HepG2 (cell line): Measurements from ENCODE around the gene TF. TPM values are rescaled to one million over a fixed set of nuclear protein-coding genes. Genes with fewer than 3 reads are reported as not detected.

Source experiments
- ARNT ChIP-seq: fragments of 450-650 bp; IDR thresholded peaks from 2 replicates; pipeline ENCODE4 v1.6.1; 2017
- ATAD3A ChIP-seq: sonication (generic); formaldehyde crosslinking; IDR thresholded peaks from 2 replicates; pipeline ENCODE4 v1.4.0; 2020; ENCODE audit warnings: missing genetic modification reagents
- CC2D1A ChIP-seq: sonication (generic); formaldehyde crosslinking; IDR thresholded peaks from 2 replicates; pipeline ENCODE4 v1.8.1; 2023; ENCODE audit warnings: mild to moderate bottlenecking, missing genetic modification reagents
- DDIT3 ChIP-seq: sonication (generic); formaldehyde crosslinking; IDR thresholded peaks from 2 replicates; pipeline ENCODE4 v1.4.0; 2020; ENCODE audit warnings: mild to moderate bottlenecking, missing genetic modification reagents
- EP300 ChIP-seq, 3 experiments: sonication (generic) in 1 of 3; formaldehyde crosslinking in 1 of 3; IDR thresholded peaks; 2 replicates each; pipeline versions ENCODE4 v1.5.1 to v1.6.1; 2011 to 2020; ENCODE audit warnings: low read depth in 2 of 3, low read length in 2 of 3, borderline replicate concordance in 1 of 3, improper control_type of control experiment in 1 of 3, mild to moderate bottlenecking in 1 of 3, missing genetic modification reagents in 1 of 3, moderate library complexity in 1 of 3
- ETV5 ChIP-seq: IDR thresholded peaks from 2 replicates; pipeline ENCODE4 v1.6.1; 2018; ENCODE audit warnings: missing biosample characterization, missing genetic modification reagents, inconsistent platforms, borderline replicate concordance
- HOXA9 ChIP-seq: sonication (generic); formaldehyde crosslinking; IDR thresholded peaks from 2 replicates; pipeline ENCODE4 v1.8.1; 2022; ENCODE audit warnings: missing genetic modification reagents, mild to moderate bottlenecking, moderate library complexity, borderline replicate concordance
- KAT8 ChIP-seq: IDR thresholded peaks from 2 replicates; pipeline ENCODE4 v1.6.1; 2016; ENCODE audit warnings: missing genetic modification reagents, missing compliant biosample characterization
- MIXL1 ChIP-seq: IDR thresholded peaks from 2 replicates; pipeline ENCODE4 v1.6.1; 2016
- NFATC3 ChIP-seq: sonication (generic); formaldehyde crosslinking; IDR thresholded peaks from 2 replicates; pipeline ENCODE4 v1.5.1; 2020; ENCODE audit warnings: mild to moderate bottlenecking, missing genetic modification reagents
- NR0B2 ChIP-seq: sonication (generic); formaldehyde crosslinking; IDR thresholded peaks from 2 replicates; pipeline ENCODE4 v1.4.0; 2020; ENCODE audit warnings: mild to moderate bottlenecking, missing genetic modification reagents
- PAWR ChIP-seq: sonication (generic); formaldehyde crosslinking; IDR thresholded peaks from 2 replicates; pipeline ENCODE4 v1.4.0; 2020; ENCODE audit warnings: missing genetic modification reagents, mild to moderate bottlenecking, borderline replicate concordance
- PHB2 ChIP-seq: fragments of 450-650 bp; IDR thresholded peaks from 2 replicates; pipeline ENCODE4 v1.6.1; 2018; ENCODE audit not compliant: partially characterized antibody
- REL ChIP-seq: sonication (generic); formaldehyde crosslinking; conservative IDR thresholded peaks from 2 replicates; pipeline ENCODE4 v1.8.0; 2022; ENCODE audit warnings: mild to moderate bottlenecking, missing genetic modification reagents, moderate library complexity
- RFX1 ChIP-seq: fragments of 450-650 bp; IDR thresholded peaks from 2 replicates; pipeline ENCODE4 v1.6.1; 2017
- SIN3A ChIP-seq: IDR thresholded peaks from 2 replicates; pipeline ENCODE4 v1.6.1; 2011; ENCODE audit warnings: low read depth, mild to moderate bottlenecking, control low read depth, low read length, borderline replicate concordance
- SP2 ChIP-seq: sonication (generic); formaldehyde crosslinking; IDR thresholded peaks from 2 replicates; pipeline ENCODE4 v1.5.1; 2020; ENCODE audit warnings: mild to moderate bottlenecking, missing genetic modification reagents
- TRIM24 ChIP-seq: sonication (generic); formaldehyde crosslinking; IDR thresholded peaks from 2 replicates; pipeline ENCODE4 v1.8.0; 2022; ENCODE audit warnings: mild to moderate bottlenecking, missing genetic modification reagents
- XRCC5 ChIP-seq: fragments of 200-400 bp; formaldehyde crosslinking; optimal IDR thresholded peaks from 2 replicates; pipeline ENCODE3; 2017; ENCODE audit warnings: mild to moderate bottlenecking, low read length
- ZBTB43 ChIP-seq: sonication (generic); formaldehyde crosslinking; conservative IDR thresholded peaks from 2 replicates; pipeline ENCODE4 v1.4.0; 2020; ENCODE audit warnings: missing genetic modification reagents
- ZBTB8A ChIP-seq: sonication (generic); formaldehyde crosslinking; IDR thresholded peaks from 2 replicates; pipeline ENCODE4 v1.4.0; 2020; ENCODE audit warnings: mild to moderate bottlenecking, low read depth, missing genetic modification reagents, borderline replicate concordance
- ZFP1 ChIP-seq: IDR thresholded peaks from 2 replicates; pipeline ENCODE4 v1.6.1; 2016
- ZNF17 ChIP-seq: sonication (generic); formaldehyde crosslinking; IDR thresholded peaks from 2 replicates; pipeline ENCODE4 v1.5.0; 2020; ENCODE audit warnings: mild to moderate bottlenecking, missing genetic modification reagents
- ZNF20 ChIP-seq: sonication (generic); formaldehyde crosslinking; IDR thresholded peaks from 2 replicates; pipeline ENCODE4 v1.4.0; 2020; ENCODE audit warnings: mild to moderate bottlenecking, moderate library complexity, missing genetic modification reagents
- ZNF207 ChIP-seq: fragments of 450-650 bp; IDR thresholded peaks from 2 replicates; pipeline ENCODE4 v1.6.1; 2016; ENCODE audit warnings: antibody characterized with exemption, borderline replicate concordance
- ZNF3 ChIP-seq: IDR thresholded peaks from 2 replicates; pipeline ENCODE4 v1.7.0; 2017; ENCODE audit warnings: inconsistent platforms
- ZNF317 ChIP-seq: sonication (generic); formaldehyde crosslinking; IDR thresholded peaks from 2 replicates; pipeline ENCODE4 v1.5.0; 2020; ENCODE audit warnings: mild to moderate bottlenecking, missing genetic modification reagents
- ZNF580 ChIP-seq: IDR thresholded peaks from 2 replicates; pipeline ENCODE4 v1.6.1; 2016; ENCODE audit warnings: low read depth, borderline replicate concordance
- ZNF652 ChIP-seq: IDR thresholded peaks from 2 replicates; pipeline ENCODE4 v1.6.1; 2016; ENCODE audit warnings: low read depth, borderline replicate concordance
- ZNF780A ChIP-seq: sonication (generic); formaldehyde crosslinking; IDR thresholded peaks from 2 replicates; pipeline ENCODE4 v1.8.0; 2022; ENCODE audit warnings: mild to moderate bottlenecking, missing genetic modification reagents, moderate library complexity
- ZSCAN5A ChIP-seq: sonication (generic); formaldehyde crosslinking; IDR thresholded peaks from 2 replicates; pipeline ENCODE4 v1.8.0; 2022; ENCODE audit warnings: mild to moderate bottlenecking, missing genetic modification reagents, borderline replicate concordance
- polyA plus RNA-seq, 8 experiments: library from polyadenylated mRNA; depleted of rRNA in 3 of 8; stranded (reverse) in 7 of 8; unstranded in 1 of 8; fragments of >200 nt; fragmentation: Illumina TruSeq in 4 of 8; extraction: Trizol in 4 of 8; gene quantifications; 2 replicates each; pipeline versions ENCODE4 v1.2.1 to v1.2.3, GENCODE V29; 2011 to 2016; ENCODE audit warnings: low read depth in 4 of 8, missing spikeins in 1 of 8, mixed read lengths in 1 of 8; ENCODE audit not compliant: insufficient read depth in 1 of 8
- total RNA-seq, 5 experiments: library from RNA; depleted of rRNA; stranded (reverse); fragments of >200 nt; fragmentation: Illumina TruSeq; extraction: Trizol; gene quantifications; 2 replicates each; pipeline ENCODE4 v1.2.3, GENCODE V29; 2016; ENCODE audit warnings: low read depth in 1 of 5

TF gene
- total and polyA plus RNA-seq, 2 of the 13 experiments (the other 11 are each of a cell fraction or from before 2014, with no cell fraction given), result 10,074 to 11,821 TPM

GRCh38 chr3:133730993-133731392 lies 15.2 kb upstream of the TF start (continued):
- TF ChIP-seq TRIM24 (CRISPR knock-in tag) (peak; percentile 79; the same call in 1 of the 2 replicates), EP300 (IDR thresholded peaks at IDR 0.05; ENCODE audit: low read depth in 2 of 2, low read length in 2 of 2) (peak; percentile 49 to 91; a peak in 3 of 4 replicates), EP300 (CRISPR knock-in tag; IDR thresholded peaks at IDR 0.05; ENCODE audit: borderline replicate concordance) (peak; percentile 53; the same call in 1 of the 2 replicates), ARNT (no peak), HOXA9 (CRISPR knock-in tag) (no peak), ZNF780A (CRISPR knock-in tag) (no peak), ZFP1 (CRISPR knock-in tag) (0 out of 2 replicates have a peak, but pooled peaks have one; percentile 44), XRCC5 (peak; percentile 20), DDIT3 (CRISPR knock-in tag) (no peak), ZBTB8A (CRISPR knock-in tag) (no peak), MIXL1 (peak; percentile 90), ETV5 (CRISPR knock-in tag) (peak; percentile 26; the same call in 1 of the 2 replicates), RFX1 (no peak), ZNF20 (CRISPR knock-in tag) (no peak), ZNF17 (CRISPR knock-in tag) (no peak), NFATC3 (no peak), ZNF317 (CRISPR knock-in tag) (peak; percentile 32; the same call in 1 of the 2 replicates), NR0B2 (CRISPR knock-in tag) (no peak), ZSCAN5A (peak; percentile 49; the same call in 1 of the 2 replicates), REL (CRISPR knock-in tag) (no peak), PHB2 (no peak), ZNF580 (CRISPR knock-in tag) (peak; percentile 58; the same call in 1 of the 2 replicates), ZNF207 (no peak), ZNF3 (CRISPR knock-in tag) (no peak), SIN3A (no peak), PAWR (CRISPR knock-in tag) (no peak), ZBTB43 (CRISPR knock-in tag) (peak; percentile 84), CC2D1A (CRISPR knock-in tag) (no peak), KAT8 (CRISPR knock-in tag) (peak; percentile 27; the same call in 1 of the 2 replicates), ATAD3A (CRISPR knock-in tag) (no peak), SP2 (no peak), ZNF652 (CRISPR knock-in tag) (peak; percentile 52; the same call in 1 of the 2 replicates)
